ENCODE measurements around the gene G3BP2. TPM values are rescaled to one million over a fixed set of nuclear protein-coding genes. Genes with fewer than 3 reads are reported as not detected.

G3BP2 gene
- total and polyA plus RNA-seq, 9 of the 15 experiments (the other 6 are each of a cell fraction or from before 2014, with no cell fraction given): 25.2 to 222 (median 130) TPM

DNA sequence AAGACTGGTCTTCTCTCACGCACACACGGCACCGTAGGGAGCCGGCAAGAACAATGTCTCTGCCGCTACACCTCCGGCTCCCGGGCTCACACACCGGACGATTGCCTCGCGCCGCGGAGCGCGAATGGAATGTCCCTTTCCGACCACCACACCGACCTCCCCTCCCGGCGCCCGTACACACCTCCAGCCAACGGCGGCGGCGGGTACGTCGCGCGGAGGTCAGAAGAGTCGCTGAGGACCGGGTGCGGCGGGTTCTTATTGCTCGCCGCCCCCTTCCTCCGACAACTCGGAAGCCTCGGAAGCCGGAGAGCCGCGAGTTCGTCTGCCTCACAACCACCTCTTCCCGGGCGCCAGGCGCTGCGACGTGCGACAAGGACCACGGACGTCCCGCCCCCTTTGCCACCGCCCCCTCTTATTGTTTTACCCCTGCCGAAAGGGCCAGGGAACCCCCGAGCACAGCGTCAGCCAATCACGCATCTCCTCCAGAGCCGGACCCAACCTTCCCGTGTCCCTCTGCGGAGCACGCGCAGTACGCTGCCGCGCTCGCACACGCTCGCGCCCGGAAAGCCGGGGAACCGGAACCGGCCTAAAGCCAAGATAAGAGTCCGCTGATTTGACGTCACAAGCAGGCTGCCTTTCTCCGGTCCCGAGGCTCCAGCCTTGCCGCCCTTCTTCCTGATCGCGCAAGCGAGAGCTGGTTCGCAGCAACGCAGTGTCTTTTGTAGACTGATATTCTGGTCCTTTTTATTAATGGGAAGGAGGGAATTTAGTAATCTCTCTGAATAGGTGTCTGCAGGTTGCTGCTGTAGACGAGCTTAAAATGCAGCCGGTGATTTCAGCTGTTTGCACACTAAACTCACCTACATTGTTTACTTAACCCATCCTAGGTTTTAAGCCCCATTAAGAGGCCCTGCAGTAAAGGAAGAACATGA, at the start of gene G3BP2 (continued):
- TF ChIP-seq TAF7 (tag; IDR thresholded peaks at IDR 0.05) (peak; percentile 53; the same call in 1 of the 2 replicates), ZNF707 (CRISPR knock-in tag; conservative IDR thresholded peaks at IDR 0.05) (no peak), BRD4 (IDR thresholded peaks at IDR 0.05) (peak; percentile 7; the same call in 1 of the 2 replicates), ZBED1 (IDR thresholded peaks at IDR 0.05) (no peak), NR2C1 (IDR thresholded peaks at IDR 0.05) (no peak), NR2C1 (tag; IDR thresholded peaks at IDR 0.05) (peak; percentile 20; the same call in 1 of the 2 replicates), ZNF217 (CRISPR knock-in tag; IDR thresholded peaks at IDR 0.05) (no peak), ETS2 (tag; IDR thresholded peaks at IDR 0.05; ENCODE audit: borderline replicate concordance, poor library complexity, severe bottlenecking) (no peak), PYGO2 (tag; IDR thresholded peaks at IDR 0.05) (no peak), HDAC2 (IDR thresholded peaks at IDR 0.05) (no peak; the same call in 1 of the 2 replicates), NR3C1 (CRISPR knock-in tag; IDR thresholded peaks at IDR 0.05) (peak; percentile 50; the same call in 1 of the 2 replicates), BMI1 (IDR thresholded peaks at IDR 0.05; ENCODE audit: low read length) (no peak), SIRT6 (IDR thresholded peaks at IDR 0.05; ENCODE audit: low read depth, low read length) (no peak)
- TF ChIP-seq, protein P1, sequence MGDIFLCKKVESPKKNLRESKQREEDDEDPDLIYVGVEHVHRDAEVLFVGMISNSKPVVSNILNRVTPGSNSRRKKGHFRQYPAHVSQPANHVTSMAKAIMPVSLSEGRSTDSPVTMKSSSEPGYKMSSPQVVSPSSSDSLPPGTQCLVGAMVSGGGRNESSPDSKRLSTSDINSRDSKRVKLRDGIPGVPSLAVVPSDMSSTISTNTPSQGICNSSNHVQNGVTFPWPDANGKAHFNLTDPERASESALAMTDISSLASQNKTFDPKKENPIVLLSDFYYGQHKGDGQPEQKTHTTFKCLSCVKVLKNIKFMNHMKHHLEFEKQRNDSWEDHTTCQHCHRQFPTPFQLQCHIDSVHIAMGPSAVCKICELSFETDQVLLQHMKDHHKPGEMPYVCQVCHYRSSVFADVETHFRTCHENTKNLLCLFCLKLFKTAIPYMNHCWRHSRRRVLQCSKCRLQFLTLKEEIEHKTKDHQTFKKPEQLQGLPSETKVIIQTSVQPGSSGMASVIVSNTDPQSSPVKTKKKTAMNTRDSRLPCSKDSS (IDR thresholded peaks at IDR 0.05; ENCODE audit: low read depth, partially characterized antibody): no peak
- TF ChIP-seq, protein P2, sequence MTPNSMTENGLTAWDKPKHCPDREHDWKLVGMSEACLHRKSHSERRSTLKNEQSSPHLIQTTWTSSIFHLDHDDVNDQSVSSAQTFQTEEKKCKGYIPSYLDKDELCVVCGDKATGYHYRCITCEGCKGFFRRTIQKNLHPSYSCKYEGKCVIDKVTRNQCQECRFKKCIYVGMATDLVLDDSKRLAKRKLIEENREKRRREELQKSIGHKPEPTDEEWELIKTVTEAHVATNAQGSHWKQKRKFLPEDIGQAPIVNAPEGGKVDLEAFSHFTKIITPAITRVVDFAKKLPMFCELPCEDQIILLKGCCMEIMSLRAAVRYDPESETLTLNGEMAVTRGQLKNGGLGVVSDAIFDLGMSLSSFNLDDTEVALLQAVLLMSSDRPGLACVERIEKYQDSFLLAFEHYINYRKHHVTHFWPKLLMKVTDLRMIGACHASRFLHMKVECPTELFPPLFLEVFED (CRISPR knock-in tag; conservative IDR thresholded peaks at IDR 0.05): no peak
- TF ChIP-seq, protein P3, sequence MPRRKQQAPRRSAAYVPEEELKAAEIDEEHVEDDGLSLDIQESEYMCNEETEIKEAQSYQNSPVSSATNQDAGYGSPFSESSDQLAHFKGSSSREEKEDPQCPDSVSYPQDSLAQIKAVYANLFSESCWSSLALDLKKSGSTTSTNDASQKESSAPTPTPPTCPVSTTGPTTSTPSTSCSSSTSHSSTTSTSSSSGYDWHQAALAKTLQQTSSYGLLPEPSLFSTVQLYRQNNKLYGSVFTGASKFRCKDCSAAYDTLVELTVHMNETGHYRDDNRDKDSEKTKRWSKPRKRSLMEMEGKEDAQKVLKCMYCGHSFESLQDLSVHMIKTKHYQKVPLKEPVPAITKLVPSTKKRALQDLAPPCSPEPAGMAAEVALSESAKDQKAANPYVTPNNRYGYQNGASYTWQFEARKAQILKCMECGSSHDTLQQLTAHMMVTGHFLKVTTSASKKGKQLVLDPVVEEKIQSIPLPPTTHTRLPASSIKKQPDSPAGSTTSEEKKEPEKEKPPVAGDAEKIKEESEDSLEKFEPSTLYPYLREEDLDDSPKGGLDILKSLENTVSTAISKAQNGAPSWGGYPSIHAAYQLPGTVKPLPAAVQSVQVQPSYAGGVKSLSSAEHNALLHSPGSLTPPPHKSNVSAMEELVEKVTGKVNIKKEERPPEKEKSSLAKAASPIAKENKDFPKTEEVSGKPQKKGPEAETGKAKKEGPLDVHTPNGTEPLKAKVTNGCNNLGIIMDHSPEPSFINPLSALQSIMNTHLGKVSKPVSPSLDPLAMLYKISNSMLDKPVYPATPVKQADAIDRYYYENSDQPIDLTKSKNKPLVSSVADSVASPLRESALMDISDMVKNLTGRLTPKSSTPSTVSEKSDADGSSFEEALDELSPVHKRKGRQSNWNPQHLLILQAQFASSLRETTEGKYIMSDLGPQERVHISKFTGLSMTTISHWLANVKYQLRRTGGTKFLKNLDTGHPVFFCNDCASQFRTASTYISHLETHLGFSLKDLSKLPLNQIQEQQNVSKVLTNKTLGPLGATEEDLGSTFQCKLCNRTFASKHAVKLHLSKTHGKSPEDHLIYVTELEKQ (CRISPR knock-in tag; IDR thresholded peaks at IDR 0.05): no peak
- TF ChIP-seq, protein P4, sequence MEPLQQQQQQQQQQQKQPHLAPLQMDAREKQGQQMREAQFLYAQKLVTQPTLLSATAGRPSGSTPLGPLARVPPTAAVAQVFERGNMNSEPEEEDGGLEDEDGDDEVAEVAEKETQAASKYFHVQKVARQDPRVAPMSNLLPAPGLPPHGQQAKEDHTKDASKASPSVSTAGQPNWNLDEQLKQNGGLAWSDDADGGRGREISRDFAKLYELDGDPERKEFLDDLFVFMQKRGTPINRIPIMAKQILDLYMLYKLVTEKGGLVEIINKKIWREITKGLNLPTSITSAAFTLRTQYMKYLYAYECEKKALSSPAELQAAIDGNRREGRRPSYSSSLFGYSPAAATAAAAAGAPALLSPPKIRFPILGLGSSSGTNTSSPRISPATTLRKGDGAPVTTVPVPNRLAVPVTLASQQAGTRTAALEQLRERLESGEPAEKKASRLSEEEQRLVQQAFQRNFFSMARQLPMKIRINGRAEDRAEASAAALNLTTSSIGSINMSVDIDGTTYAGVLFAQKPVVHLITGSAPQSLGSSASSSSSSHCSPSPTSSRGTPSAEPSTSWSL (CRISPR knock-in tag; IDR thresholded peaks at IDR 0.05; ENCODE audit: borderline replicate concordance): no peak

Data from K562 (cell line).